ENCODE measurements around the gene ASAP2. TPM values are rescaled to one million over a fixed set of nuclear protein-coding genes. Genes with fewer than 3 reads are reported as not detected.

ASAP2 gene
- total RNA-seq, 1 experiment from 2014 or later, result 14.3 TPM

- H3K36me3 Mint-ChIP-seq, result no peaks in the 10 kb centered on the region
- ATAC-seq (no peak), DNase-seq (ENCODE audit: low spot score) (no peak)
- no peaks in the 10 kb centered on the region for H3K27me3 Mint-ChIP-seq (ENCODE audit: low read depth)
- no peak overlapping the region for H3K27ac Mint-ChIP-seq
- H3K9me3 Mint-ChIP-seq, result no peaks in the 10 kb centered on the region
- H3K4me3 Mint-ChIP-seq, result no peak overlapping the region
- TF ChIP-seq SOX15 (CRISPR knock-in tag; IDR thresholded peaks at IDR 0.05) (no peak), FOXJ3 (CRISPR knock-in tag; IDR thresholded peaks at IDR 0.05; ENCODE audit: borderline replicate concordance) (no peak), KAT7 (CRISPR knock-in tag; IDR thresholded peaks at IDR 0.05; ENCODE audit: borderline replicate concordance) (no peak), ZNF263 (CRISPR knock-in tag; IDR thresholded peaks at IDR 0.05; ENCODE audit: low read depth) (no peak)
- TF ChIP-seq, protein P1, sequence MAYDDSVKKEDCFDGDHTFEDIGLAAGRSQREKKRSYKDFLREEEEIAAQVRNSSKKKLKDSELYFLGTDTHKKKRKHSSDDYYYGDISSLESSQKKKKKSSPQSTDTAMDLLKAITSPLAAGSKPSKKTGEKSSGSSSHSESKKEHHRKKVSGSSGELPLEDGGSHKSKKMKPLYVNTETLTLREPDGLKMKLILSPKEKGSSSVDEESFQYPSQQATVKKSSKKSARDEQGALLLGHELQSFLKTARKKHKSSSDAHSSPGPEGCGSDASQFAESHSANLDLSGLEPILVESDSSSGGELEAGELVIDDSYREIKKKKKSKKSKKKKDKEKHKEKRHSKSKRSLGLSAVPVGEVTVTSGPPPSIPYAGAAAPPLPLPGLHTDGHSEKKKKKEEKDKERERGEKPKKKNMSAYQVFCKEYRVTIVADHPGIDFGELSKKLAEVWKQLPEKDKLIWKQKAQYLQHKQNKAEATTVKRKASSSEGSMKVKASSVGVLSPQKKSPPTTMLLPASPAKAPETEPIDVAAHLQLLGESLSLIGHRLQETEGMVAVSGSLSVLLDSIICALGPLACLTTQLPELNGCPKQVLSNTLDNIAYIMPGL (CRISPR knock-in tag; IDR thresholded peaks at IDR 0.05), result no peak
- CTCF ChIA-PET, result no interaction called here
- POLR2A ChIA-PET, result no interaction called here
- peaks cover 11% of the 10 kb centered on the region for H3K4me1 Mint-ChIP-seq
Observed at GRCh38 chr2:9294764-9295163, 88.2 kb downstream of the ASAP2 start.

- ATAC-seq (no peak), DNase-seq (ENCODE audit: low spot score) (no peak)
- Mint-ChIP-seq H3K27ac (no peak overlapping the region), H3K36me3 (no peaks in the 10 kb centered on the region), H3K4me1 (peaks cover 9% of the 10 kb centered on the region), H3K9me3 (no peaks in the 10 kb centered on the region), H3K4me3 (no peak overlapping the region), H3K27me3 (ENCODE audit: low read depth) (no peaks in the 10 kb centered on the region)
- ChIA-PET CTCF (no interaction called here), POLR2A (no interaction called here)
- TF ChIP-seq KAT7 (CRISPR knock-in tag; IDR thresholded peaks at IDR 0.05; ENCODE audit: borderline replicate concordance) (no peak), CBFB (CRISPR knock-in tag; IDR thresholded peaks at IDR 0.05; ENCODE audit: low read depth) (no peak), AFF4 (CRISPR knock-in tag; IDR thresholded peaks at IDR 0.05; ENCODE audit: borderline replicate concordance) (no peak), ZBTB21 (CRISPR knock-in tag; IDR thresholded peaks at IDR 0.05; ENCODE audit: borderline replicate concordance) (no peak), EMX1 (CRISPR knock-in tag; IDR thresholded peaks at IDR 0.05) (no peak), NFATC4 (CRISPR knock-in tag; IDR thresholded peaks at IDR 0.05) (no peak), ZNF121 (CRISPR knock-in tag; IDR thresholded peaks at IDR 0.05) (no peak)
- TF ChIP-seq, protein P2, sequence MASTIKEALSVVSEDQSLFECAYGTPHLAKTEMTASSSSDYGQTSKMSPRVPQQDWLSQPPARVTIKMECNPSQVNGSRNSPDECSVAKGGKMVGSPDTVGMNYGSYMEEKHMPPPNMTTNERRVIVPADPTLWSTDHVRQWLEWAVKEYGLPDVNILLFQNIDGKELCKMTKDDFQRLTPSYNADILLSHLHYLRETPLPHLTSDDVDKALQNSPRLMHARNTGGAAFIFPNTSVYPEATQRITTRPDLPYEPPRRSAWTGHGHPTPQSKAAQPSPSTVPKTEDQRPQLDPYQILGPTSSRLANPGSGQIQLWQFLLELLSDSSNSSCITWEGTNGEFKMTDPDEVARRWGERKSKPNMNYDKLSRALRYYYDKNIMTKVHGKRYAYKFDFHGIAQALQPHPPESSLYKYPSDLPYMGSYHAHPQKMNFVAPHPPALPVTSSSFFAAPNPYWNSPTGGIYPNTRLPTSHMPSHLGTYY (CRISPR knock-in tag; IDR thresholded peaks at IDR 0.05), result no peak
- TF ChIP-seq, protein P3, sequence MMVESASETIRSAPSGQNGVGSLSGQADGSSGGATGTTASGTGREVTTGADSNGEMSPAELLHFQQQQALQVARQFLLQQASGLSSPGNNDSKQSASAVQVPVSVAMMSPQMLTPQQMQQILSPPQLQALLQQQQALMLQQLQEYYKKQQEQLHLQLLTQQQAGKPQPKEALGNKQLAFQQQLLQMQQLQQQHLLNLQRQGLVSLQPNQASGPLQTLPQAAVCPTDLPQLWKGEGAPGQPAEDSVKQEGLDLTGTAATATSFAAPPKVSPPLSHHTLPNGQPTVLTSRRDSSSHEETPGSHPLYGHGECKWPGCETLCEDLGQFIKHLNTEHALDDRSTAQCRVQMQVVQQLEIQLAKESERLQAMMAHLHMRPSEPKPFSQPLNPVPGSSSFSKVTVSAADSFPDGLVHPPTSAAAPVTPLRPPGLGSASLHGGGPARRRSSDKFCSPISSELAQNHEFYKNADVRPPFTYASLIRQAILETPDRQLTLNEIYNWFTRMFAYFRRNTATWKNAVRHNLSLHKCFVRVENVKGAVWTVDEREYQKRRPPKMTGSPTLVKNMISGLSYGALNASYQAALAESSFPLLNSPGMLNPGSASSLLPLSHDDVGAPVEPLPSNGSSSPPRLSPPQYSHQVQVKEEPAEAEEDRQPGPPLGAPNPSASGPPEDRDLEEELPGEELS (CRISPR knock-in tag; IDR thresholded peaks at IDR 0.05), result no peak
- TF ChIP-seq, protein P4, sequence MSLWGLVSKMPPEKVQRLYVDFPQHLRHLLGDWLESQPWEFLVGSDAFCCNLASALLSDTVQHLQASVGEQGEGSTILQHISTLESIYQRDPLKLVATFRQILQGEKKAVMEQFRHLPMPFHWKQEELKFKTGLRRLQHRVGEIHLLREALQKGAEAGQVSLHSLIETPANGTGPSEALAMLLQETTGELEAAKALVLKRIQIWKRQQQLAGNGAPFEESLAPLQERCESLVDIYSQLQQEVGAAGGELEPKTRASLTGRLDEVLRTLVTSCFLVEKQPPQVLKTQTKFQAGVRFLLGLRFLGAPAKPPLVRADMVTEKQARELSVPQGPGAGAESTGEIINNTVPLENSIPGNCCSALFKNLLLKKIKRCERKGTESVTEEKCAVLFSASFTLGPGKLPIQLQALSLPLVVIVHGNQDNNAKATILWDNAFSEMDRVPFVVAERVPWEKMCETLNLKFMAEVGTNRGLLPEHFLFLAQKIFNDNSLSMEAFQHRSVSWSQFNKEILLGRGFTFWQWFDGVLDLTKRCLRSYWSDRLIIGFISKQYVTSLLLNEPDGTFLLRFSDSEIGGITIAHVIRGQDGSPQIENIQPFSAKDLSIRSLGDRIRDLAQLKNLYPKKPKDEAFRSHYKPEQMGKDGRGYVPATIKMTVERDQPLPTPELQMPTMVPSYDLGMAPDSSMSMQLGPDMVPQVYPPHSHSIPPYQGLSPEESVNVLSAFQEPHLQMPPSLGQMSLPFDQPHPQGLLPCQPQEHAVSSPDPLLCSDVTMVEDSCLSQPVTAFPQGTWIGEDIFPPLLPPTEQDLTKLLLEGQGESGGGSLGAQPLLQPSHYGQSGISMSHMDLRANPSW (CRISPR knock-in tag; conservative IDR thresholded peaks at IDR 0.05; ENCODE audit: low read depth), result no peak
- TF ChIP-seq, protein P5, sequence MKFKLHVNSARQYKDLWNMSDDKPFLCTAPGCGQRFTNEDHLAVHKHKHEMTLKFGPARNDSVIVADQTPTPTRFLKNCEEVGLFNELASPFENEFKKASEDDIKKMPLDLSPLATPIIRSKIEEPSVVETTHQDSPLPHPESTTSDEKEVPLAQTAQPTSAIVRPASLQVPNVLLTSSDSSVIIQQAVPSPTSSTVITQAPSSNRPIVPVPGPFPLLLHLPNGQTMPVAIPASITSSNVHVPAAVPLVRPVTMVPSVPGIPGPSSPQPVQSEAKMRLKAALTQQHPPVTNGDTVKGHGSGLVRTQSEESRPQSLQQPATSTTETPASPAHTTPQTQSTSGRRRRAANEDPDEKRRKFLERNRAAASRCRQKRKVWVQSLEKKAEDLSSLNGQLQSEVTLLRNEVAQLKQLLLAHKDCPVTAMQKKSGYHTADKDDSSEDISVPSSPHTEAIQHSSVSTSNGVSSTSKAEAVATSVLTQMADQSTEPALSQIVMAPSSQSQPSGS (CRISPR knock-in tag; IDR thresholded peaks at IDR 0.05; ENCODE audit: borderline replicate concordance, low read depth), result no peak
- TF ChIP-seq, protein P6, sequence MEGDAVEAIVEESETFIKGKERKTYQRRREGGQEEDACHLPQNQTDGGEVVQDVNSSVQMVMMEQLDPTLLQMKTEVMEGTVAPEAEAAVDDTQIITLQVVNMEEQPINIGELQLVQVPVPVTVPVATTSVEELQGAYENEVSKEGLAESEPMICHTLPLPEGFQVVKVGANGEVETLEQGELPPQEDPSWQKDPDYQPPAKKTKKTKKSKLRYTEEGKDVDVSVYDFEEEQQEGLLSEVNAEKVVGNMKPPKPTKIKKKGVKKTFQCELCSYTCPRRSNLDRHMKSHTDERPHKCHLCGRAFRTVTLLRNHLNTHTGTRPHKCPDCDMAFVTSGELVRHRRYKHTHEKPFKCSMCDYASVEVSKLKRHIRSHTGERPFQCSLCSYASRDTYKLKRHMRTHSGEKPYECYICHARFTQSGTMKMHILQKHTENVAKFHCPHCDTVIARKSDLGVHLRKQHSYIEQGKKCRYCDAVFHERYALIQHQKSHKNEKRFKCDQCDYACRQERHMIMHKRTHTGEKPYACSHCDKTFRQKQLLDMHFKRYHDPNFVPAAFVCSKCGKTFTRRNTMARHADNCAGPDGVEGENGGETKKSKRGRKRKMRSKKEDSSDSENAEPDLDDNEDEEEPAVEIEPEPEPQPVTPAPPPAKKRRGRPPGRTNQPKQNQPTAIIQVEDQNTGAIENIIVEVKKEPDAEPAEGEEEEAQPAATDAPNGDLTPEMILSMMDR (IDR thresholded peaks at IDR 0.05), result no peak
Observed at GRCh38 chr2:9296559-9296958, 89.9 kb downstream of the ASAP2 start.

Data from WTC11 (cell line).